ENCODE data around the gene IL10.

GRCh38 chr1:206751891-206752290, 20.4 kb downstream of the IL10 start:
- TF ChIP-seq CTCF (IDR thresholded peaks at IDR 0.05; ENCODE audit: insufficient read depth, low read length) (no peak), GABPA (IDR thresholded peaks at IDR 0.05; ENCODE audit: low read depth) (no peak), POLR2AphosphoS5 (IDR thresholded peaks at IDR 0.05; ENCODE audit: low read depth) (no peak)
- TF ChIP-seq, protein P1, sequence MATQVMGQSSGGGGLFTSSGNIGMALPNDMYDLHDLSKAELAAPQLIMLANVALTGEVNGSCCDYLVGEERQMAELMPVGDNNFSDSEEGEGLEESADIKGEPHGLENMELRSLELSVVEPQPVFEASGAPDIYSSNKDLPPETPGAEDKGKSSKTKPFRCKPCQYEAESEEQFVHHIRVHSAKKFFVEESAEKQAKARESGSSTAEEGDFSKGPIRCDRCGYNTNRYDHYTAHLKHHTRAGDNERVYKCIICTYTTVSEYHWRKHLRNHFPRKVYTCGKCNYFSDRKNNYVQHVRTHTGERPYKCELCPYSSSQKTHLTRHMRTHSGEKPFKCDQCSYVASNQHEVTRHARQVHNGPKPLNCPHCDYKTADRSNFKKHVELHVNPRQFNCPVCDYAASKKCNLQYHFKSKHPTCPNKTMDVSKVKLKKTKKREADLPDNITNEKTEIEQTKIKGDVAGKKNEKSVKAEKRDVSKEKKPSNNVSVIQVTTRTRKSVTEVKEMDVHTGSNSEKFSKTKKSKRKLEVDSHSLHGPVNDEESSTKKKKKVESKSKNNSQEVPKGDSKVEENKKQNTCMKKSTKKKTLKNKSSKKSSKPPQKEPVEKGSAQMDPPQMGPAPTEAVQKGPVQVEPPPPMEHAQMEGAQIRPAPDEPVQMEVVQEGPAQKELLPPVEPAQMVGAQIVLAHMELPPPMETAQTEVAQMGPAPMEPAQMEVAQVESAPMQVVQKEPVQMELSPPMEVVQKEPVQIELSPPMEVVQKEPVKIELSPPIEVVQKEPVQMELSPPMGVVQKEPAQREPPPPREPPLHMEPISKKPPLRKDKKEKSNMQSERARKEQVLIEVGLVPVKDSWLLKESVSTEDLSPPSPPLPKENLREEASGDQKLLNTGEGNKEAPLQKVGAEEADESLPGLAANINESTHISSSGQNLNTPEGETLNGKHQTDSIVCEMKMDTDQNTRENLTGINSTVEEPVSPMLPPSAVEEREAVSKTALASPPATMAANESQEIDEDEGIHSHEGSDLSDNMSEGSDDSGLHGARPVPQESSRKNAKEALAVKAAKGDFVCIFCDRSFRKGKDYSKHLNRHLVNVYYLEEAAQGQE (IDR thresholded peaks at IDR 0.05; ENCODE audit: insufficient replicate concordance, low read depth): no peak

Measured in HL-60 (cell line).